HCT116 (cell line): ENCODE data around the gene PRM1. TPM values are rescaled to one million over a fixed set of nuclear protein-coding genes. Genes with fewer than 3 reads are reported as not detected.

ENCODE experiments used
- ATAC-seq: fragments of 200-7000 bp; cut with Tn5 transposase; 2 replicates; pipeline ENCODE4 v1.9.1; 2020; ENCODE audit warnings: mild to moderate bottlenecking, moderate library complexity
- BruUV-seq: library from RNA; stranded (reverse); fragments of 400-500 nt; replicated peaks from 2 replicates; lab custom pipeline; 2021; lab: Mats Ljungman, UMichigan
- CTCF ChIA-PET: fragments of 300-600 bp; sonication (Branson Sonifier 250); formaldehyde crosslinking; loops from one replicate; lab custom pipeline; 2021; ENCODE audit warnings: antibody characterized with exemption; lab: Charles Lee
- POLR2A ChIA-PET: fragments of 300-600, 350-600 bp; sonication (Branson Sonifier 250); formaldehyde crosslinking; loops from one replicate; lab custom pipeline; 2021; ENCODE audit warnings: antibody characterized with exemption; lab: Charles Lee
- RAD21 ChIA-PET, 2 experiments: fragments of 300-600 bp; sonication (Branson Sonifier 250); formaldehyde crosslinking; loops; one replicate each; lab custom pipeline; 2023; ENCODE audit warnings: low total read pairs in 2 of 2; ENCODE audit not compliant: uncharacterized antibody in 2 of 2, unreplicated experiment in 2 of 2, low non-redundant PET in 1 of 2; lab: Charles Lee
- DNase-seq: peaks from one replicate; pipeline ENCODE4 v3.0.0-alpha.2; 2010; ENCODE audit warnings: low read depth, low spot score
- H2AFZ ChIP-seq: fragments of 200-600 bp; shearing (Covaris generic), sonication (generic); 2 replicates; pipeline ENCODE4 v1.6.1; 2017; ENCODE audit warnings: low read depth, mixed run types, mixed read lengths, antibody characterized with exemption, low read length; ENCODE audit not compliant: poor library complexity, severe bottlenecking
- H3K27ac ChIP-seq: 2 replicates; pipeline ENCODE4 v1.5.1; 2012; ENCODE audit warnings: low read depth, low read length
- H3K27me3 ChIP-seq: fragments of 200-600 bp; sonication (generic); 2 replicates; pipeline ENCODE4 v1.6.1; 2016; ENCODE audit warnings: mixed run types, low read length, mixed read lengths; ENCODE audit not compliant: insufficient read depth
- H3K36me3 ChIP-seq, 2 experiments: fragments of 200-500 bp in 1 of 2; fragments of 200-600 bp in 1 of 2; sonication (Bioruptor generic) in 1 of 2; sonication (generic) in 1 of 2; 2 replicates each; pipeline versions ENCODE4 v1.5.1 to v1.6.1; 2014 to 2016; ENCODE audit warnings: low read length in 2 of 2, inconsistent platforms in 1 of 2, mixed read lengths in 1 of 2, mixed run types in 1 of 2; ENCODE audit not compliant: insufficient read depth in 2 of 2, control insufficient read depth in 1 of 2
- H3K4me1 ChIP-seq, 2 experiments: fragments of 200-600 bp in 1 of 2; sonication (generic) in 1 of 2; 2 replicates each; pipeline versions ENCODE4 v1.5.1 to v1.6.1; 2012 to 2017; ENCODE audit warnings: low read length in 2 of 2, inconsistent platforms in 1 of 2, mild to moderate bottlenecking in 1 of 2, mixed read lengths in 1 of 2, mixed run types in 1 of 2, moderate library complexity in 1 of 2; ENCODE audit not compliant: insufficient read depth in 2 of 2, control insufficient read depth in 1 of 2
- H3K4me2 ChIP-seq: fragments of 200-600 bp; sonication (generic); 2 replicates; pipeline ENCODE4 v1.6.1; 2017; ENCODE audit warnings: mixed run types, low read length, mixed read lengths
- H3K4me3 ChIP-seq, 2 experiments: fragments of 200-600 bp in 1 of 2; sonication (generic) in 1 of 2; replicated peaks in 1 of 2; 2 replicates each; pipeline ENCODE4 v1.5.1; 2011 to 2016; ENCODE audit warnings: low read length in 2 of 2, control low read depth in 1 of 2, low read depth in 1 of 2, mild to moderate bottlenecking in 1 of 2, mixed read lengths in 1 of 2, mixed run types in 1 of 2
- H3K79me2 ChIP-seq: fragments of 200-600 bp; sonication (generic); 2 replicates; pipeline ENCODE4 v1.6.1; 2017; ENCODE audit warnings: mild to moderate bottlenecking, mixed run types, low read length, moderate library complexity, mixed read lengths; ENCODE audit not compliant: insufficient read depth
- H3K9ac ChIP-seq: fragments of 200-600 bp; sonication (generic); 2 replicates; pipeline ENCODE4 v1.6.1; 2016; ENCODE audit warnings: low read length, mixed read lengths
- H3K9me2 ChIP-seq: fragments of 200-600 bp; sonication (generic), shearing (Covaris generic); 2 replicates; pipeline ENCODE4 v1.6.1; 2017; ENCODE audit warnings: mixed run types, mild to moderate bottlenecking, moderate library complexity; ENCODE audit not compliant: insufficient read depth
- H3K9me3 ChIP-seq, 2 experiments: fragments of 200-500 bp in 1 of 2; fragments of 200-600 bp in 1 of 2; sonication (Bioruptor generic) in 1 of 2; sonication (generic) in 1 of 2; 2 replicates each; pipeline ENCODE4 v1.6.1; 2014 to 2017; ENCODE audit warnings: low read length in 2 of 2, mixed read lengths in 2 of 2, inconsistent platforms in 1 of 2, low read depth in 1 of 2, mild to moderate bottlenecking in 1 of 2, mixed run types in 1 of 2, moderate library complexity in 1 of 2; ENCODE audit not compliant: control insufficient read depth in 1 of 2, insufficient read depth in 1 of 2
- H4K20me1 ChIP-seq: fragments of 200-600 bp; sonication (generic), shearing (Covaris generic); 2 replicates; pipeline ENCODE4 v1.6.1; 2017; ENCODE audit warnings: mixed run types, mild to moderate bottlenecking, moderate library complexity; ENCODE audit not compliant: insufficient read depth
- CBX3 ChIP-seq: IDR thresholded peaks from 2 replicates; pipeline ENCODE4 v1.6.1; 2012; ENCODE audit warnings: low read depth
- EGR1 ChIP-seq: IDR thresholded peaks from 2 replicates; pipeline ENCODE4 v1.6.1; 2012; ENCODE audit warnings: low read depth
- EZH2phosphoT487 ChIP-seq: fragments of 200-600 bp; IDR thresholded peaks from 2 replicates; pipeline ENCODE4 v1.6.1; 2018; ENCODE audit warnings: antibody characterized with exemption, borderline replicate concordance
- FOSL1 ChIP-seq: IDR thresholded peaks from 2 replicates; pipeline ENCODE4 v1.6.1; 2012; ENCODE audit warnings: low read depth
- POLR2A ChIP-seq: IDR thresholded peaks from 2 replicates; pipeline ENCODE4 v1.7.0; 2011; ENCODE audit warnings: borderline replicate concordance; ENCODE audit not compliant: insufficient read depth, insufficient read length; ENCODE audit errors: extremely low read depth
- POLR2AphosphoS5 ChIP-seq: IDR thresholded peaks from 2 replicates; pipeline ENCODE4 v1.6.1; 2011; ENCODE audit warnings: mild to moderate bottlenecking, low read depth, low read length, moderate library complexity
- RAD21 ChIP-seq: IDR thresholded peaks from 2 replicates; pipeline ENCODE4 v1.6.1; 2012; ENCODE audit warnings: low read depth, mild to moderate bottlenecking
- SP1 ChIP-seq: IDR thresholded peaks from 2 replicates; pipeline ENCODE4 v1.6.1; 2012; ENCODE audit warnings: low read depth
- SRF ChIP-seq: IDR thresholded peaks from 2 replicates; pipeline ENCODE4 v1.6.1; 2012; ENCODE audit warnings: low read depth
- TCF7L2 ChIP-seq: IDR thresholded peaks from 2 replicates; pipeline ENCODE4 v1.7.0; 2011; ENCODE audit warnings: borderline replicate concordance, inconsistent platforms; ENCODE audit not compliant: insufficient read depth, insufficient read length; ENCODE audit errors: extremely low read depth
- ZFX ChIP-seq: fragments of 450-650 bp; IDR thresholded peaks from 2 replicates; pipeline ENCODE4 v1.6.1; 2017
- ZNF274 ChIP-seq: fragments of 200-500 bp; sonication (Bioruptor generic); IDR thresholded peaks from 2 replicates; pipeline ENCODE4 v1.6.1; 2014; ENCODE audit warnings: mild to moderate bottlenecking, low read depth, low read length, inconsistent platforms
- intact Hi-C: fragments of 100-400 bp; cut with micrococcal nuclease; formaldehyde crosslinking; loops from 2 replicates; pipeline ENCODE4 v1.10.0; 2022
- total RNA-seq: library from RNA; stranded (reverse); gene quantifications from one replicate; pipeline ENCODE4 v1.2.1, GENCODE V29; 2021; ENCODE audit not compliant: unreplicated experiment
- TF ChIP-seq, protein P1 (sequence below): IDR thresholded peaks from 2 replicates; pipeline ENCODE4 v1.6.1; 2012
- TF ChIP-seq, protein P2 (sequence below): IDR thresholded peaks from 2 replicates; pipeline ENCODE4 v1.6.1; 2012
- TF ChIP-seq, protein P3 (sequence below), 3 experiments: fragments of 200-600 bp in 1 of 3; sonication (generic) in 1 of 3; IDR thresholded peaks in 2 of 3; conservative IDR thresholded peaks in 1 of 3; 2 replicates each; pipeline ENCODE4 v1.5.1; 2012 to 2017; ENCODE audit warnings: low read depth in 2 of 3, low read length in 2 of 3, antibody characterized with exemption in 1 of 3, borderline replicate concordance in 1 of 3, control low read depth in 1 of 3, mild to moderate bottlenecking in 1 of 3, mixed read lengths in 1 of 3, mixed run types in 1 of 3, moderate library complexity in 1 of 3; ENCODE audit not compliant: insufficient read depth in 1 of 3

Gene PRM1
- total RNA-seq, 1 experiment from 2014 or later, result not detected

DNA sequence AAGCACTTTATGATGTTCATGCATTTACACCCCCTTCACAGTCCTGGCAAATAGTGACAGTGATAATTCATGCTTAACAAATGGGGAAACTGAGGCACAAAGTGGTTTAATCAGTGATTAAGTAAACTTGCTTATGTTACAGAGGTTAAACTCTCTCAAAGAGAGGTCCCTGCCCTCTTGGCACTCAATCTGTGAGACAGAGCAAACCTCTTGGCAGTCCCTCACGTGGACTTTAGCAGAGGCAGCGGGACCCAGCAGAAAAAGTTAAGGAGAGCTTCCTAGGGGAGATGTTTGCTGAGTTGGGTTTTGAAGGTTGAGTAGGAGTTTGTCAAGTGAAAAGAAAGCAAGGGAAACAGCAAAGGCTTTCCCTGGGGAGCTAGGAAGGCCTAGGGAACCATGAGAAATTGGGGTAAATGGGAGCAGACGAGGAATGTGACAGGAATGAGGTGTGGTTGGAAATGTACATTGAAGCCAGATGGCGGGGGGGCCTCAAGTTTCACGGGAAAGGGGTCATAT is 35.9 kb downstream of the PRM1 start:
- Histone ChIP-seq H3K36me3 (no peaks in the 10 kb centered on the region), H3K9ac (no peak overlapping the region), H2AFZ (no peak overlapping the region), H3K4me3 (no peak overlapping the region)
- intact Hi-C loops, result no loop called here
- RAD21 ChIA-PET, result no interaction called here
- TF ChIP-seq CBX3 (no peak), SRF (no peak), POLR2A (no peak), SP1 (no peak), RAD21 (no peak), FOSL1 (no peak), TCF7L2 (no peak), ZFX (no peak)
- TF ChIP-seq, protein P1, sequence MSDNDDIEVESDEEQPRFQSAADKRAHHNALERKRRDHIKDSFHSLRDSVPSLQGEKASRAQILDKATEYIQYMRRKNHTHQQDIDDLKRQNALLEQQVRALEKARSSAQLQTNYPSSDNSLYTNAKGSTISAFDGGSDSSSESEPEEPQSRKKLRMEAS, result no peak
- TF ChIP-seq, protein P2, sequence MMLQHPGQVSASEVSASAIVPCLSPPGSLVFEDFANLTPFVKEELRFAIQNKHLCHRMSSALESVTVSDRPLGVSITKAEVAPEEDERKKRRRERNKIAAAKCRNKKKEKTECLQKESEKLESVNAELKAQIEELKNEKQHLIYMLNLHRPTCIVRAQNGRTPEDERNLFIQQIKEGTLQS, result no peak
- TF ChIP-seq, all 23 proteins: peak for 0
- no peaks in the 10 kb centered on the region for H3K79me2 ChIP-seq
- H3K27me3 ChIP-seq, result no peaks in the 10 kb centered on the region
- H4K20me1 ChIP-seq, result no peaks in the 10 kb centered on the region
- no peaks in the 10 kb centered on the region for H3K9me3 ChIP-seq
- no peak overlapping the region for H3K4me2 ChIP-seq
- ATAC-seq, result no peak
- no peaks in the 10 kb centered on the region; a peak in 1 of 4 replicates for H3K4me1 ChIP-seq
- H3K27ac ChIP-seq, result no peak overlapping the region
- CTCF ChIA-PET, result interaction anchor here (1.0 kb wide), 1 partner anchor 10 kb away, joined by 6 read pairs; the partner anchor contains the start of gene SOCS1
- POLR2A ChIA-PET, result interaction anchor here (1.4 kb wide), 1 partner anchor 11 kb away, joined by 8 read pairs; the partner anchor contains the start of gene SOCS1
- no TSS peak for BruUV-seq
- DNase-seq, result no peak
- H3K9me2 ChIP-seq, result no peaks in the 10 kb centered on the region

DNA sequence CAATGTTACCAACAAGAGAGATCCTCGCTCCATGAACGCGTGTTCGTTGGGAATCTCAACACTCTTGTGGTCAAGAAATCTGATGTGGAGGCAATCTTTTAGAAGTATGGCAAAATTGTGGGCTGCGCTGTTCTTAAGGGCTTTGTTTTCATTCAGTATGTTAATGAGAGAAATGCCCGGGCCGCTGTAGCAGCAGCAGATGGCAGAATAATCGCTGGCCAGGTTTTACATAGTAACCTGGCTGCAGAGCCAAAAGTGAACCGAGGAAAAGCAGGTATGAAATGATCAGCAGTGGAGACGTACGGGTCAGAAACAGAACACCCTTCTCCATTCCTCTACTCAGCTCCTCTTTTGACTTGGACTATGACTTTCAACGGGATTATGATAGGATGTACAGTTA is 38.5 kb downstream of the PRM1 start:
- no peak overlapping the region for H3K9ac ChIP-seq
- no peak overlapping the region for H3K27ac ChIP-seq
- CTCF ChIA-PET, result no interaction called here
- no peak overlapping the region for H3K4me3 ChIP-seq
- DNase-seq (no peak), ATAC-seq (no peak)
- TF ChIP-seq RAD21, result no peak
- no peak for TF ChIP-seq ZNF274
- TF ChIP-seq, protein P2, result no peak
- no peak for TF ChIP-seq EZH2phosphoT487
- TF ChIP-seq EGR1, result no peak
- TF ChIP-seq, protein P3, sequence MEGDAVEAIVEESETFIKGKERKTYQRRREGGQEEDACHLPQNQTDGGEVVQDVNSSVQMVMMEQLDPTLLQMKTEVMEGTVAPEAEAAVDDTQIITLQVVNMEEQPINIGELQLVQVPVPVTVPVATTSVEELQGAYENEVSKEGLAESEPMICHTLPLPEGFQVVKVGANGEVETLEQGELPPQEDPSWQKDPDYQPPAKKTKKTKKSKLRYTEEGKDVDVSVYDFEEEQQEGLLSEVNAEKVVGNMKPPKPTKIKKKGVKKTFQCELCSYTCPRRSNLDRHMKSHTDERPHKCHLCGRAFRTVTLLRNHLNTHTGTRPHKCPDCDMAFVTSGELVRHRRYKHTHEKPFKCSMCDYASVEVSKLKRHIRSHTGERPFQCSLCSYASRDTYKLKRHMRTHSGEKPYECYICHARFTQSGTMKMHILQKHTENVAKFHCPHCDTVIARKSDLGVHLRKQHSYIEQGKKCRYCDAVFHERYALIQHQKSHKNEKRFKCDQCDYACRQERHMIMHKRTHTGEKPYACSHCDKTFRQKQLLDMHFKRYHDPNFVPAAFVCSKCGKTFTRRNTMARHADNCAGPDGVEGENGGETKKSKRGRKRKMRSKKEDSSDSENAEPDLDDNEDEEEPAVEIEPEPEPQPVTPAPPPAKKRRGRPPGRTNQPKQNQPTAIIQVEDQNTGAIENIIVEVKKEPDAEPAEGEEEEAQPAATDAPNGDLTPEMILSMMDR (IDR thresholded peaks at IDR 0.05 in 2 of 3, conservative IDR thresholded peaks at IDR 0.05 in 1 of 3; ENCODE audit: borderline replicate concordance in 1 of 3, insufficient read depth in 1 of 3, low read depth in 2 of 3, low read length in 2 of 3), result no peak
- TF ChIP-seq, protein P1, result no peak
- TF ChIP-seq POLR2AphosphoS5, result no peak
- no peak for TF ChIP-seq TCF7L2
- no TSS peak for BruUV-seq
- H4K20me1 ChIP-seq, result no peaks in the 10 kb centered on the region
- H2AFZ ChIP-seq, result no peak overlapping the region
- H3K79me2 ChIP-seq, result no peaks in the 10 kb centered on the region
- no peaks in the 10 kb centered on the region for H3K9me2 ChIP-seq
- peaks cover 0 to 13% of the 10 kb centered on the region in 2 experiments; a peak in 2 of 4 replicates for H3K4me1 ChIP-seq
- RAD21 ChIA-PET, result no interaction called here
- H3K9me3 ChIP-seq, result no peaks in the 10 kb centered on the region
- POLR2A ChIA-PET, result interaction anchor here (1.0 kb wide), 1 partner anchor 13 kb away, joined by 5 read pairs; the partner anchor contains the start of gene SOCS1
- no peaks in the 10 kb centered on the region for H3K27me3 ChIP-seq
- intact Hi-C loops, result no loop called here
- no peaks in the 10 kb centered on the region for H3K36me3 ChIP-seq
- no peak overlapping the region for H3K4me2 ChIP-seq
